Chondrocyte (in vitro differentiated cells): Measurements from ENCODE around the gene CHID1. TPM values are rescaled to one million over a fixed set of nuclear protein-coding genes. Genes with fewer than 3 reads are reported as not detected.

Source experiments
- DNase-seq: peaks from one replicate; pipeline ENCODE4 v3.0.0; 2021; ENCODE audit warnings: mixed read lengths, low spot score
- H3K27ac Mint-ChIP-seq: one replicate; pipeline ENCODE4 v1.8.0; 2021; ENCODE audit warnings: mild to moderate bottlenecking, moderate library complexity, mixed read lengths; ENCODE audit not compliant: unreplicated experiment
- H3K27me3 Mint-ChIP-seq: 2 replicates; pipeline ENCODE4 v1.8.0; 2021; ENCODE audit warnings: low read depth, mixed read lengths
- H3K36me3 Mint-ChIP-seq: 2 replicates; pipeline ENCODE4 v1.8.0; 2021; ENCODE audit warnings: low read depth, mixed read lengths
- H3K4me1 Mint-ChIP-seq: 2 replicates; pipeline ENCODE4 v1.8.0; 2021; ENCODE audit warnings: low read depth, mild to moderate bottlenecking, mixed read lengths
- H3K4me3 Mint-ChIP-seq: one replicate; pipeline ENCODE4 v1.8.0; 2021; ENCODE audit warnings: mild to moderate bottlenecking, moderate library complexity, mixed read lengths; ENCODE audit not compliant: unreplicated experiment
- H3K9me3 Mint-ChIP-seq: 2 replicates; pipeline ENCODE4 v1.8.0; 2021; ENCODE audit warnings: low read depth, mixed read lengths
- CTCF ChIP-seq: fragments of 200-600 bp; sonication (generic); IDR thresholded peaks from 2 replicates; pipeline ENCODE4 v1.5.0; 2021; ENCODE audit warnings: antibody characterized with exemption, mild to moderate bottlenecking, moderate library complexity
- total RNA-seq: library from RNA; stranded (reverse); gene quantifications from 3 replicates; pipeline ENCODE4 v1.2.1, GENCODE V29; 2021

Gene CHID1
- total RNA-seq, 1 donor from 2014 or later = 90.3 TPM

DNA sequence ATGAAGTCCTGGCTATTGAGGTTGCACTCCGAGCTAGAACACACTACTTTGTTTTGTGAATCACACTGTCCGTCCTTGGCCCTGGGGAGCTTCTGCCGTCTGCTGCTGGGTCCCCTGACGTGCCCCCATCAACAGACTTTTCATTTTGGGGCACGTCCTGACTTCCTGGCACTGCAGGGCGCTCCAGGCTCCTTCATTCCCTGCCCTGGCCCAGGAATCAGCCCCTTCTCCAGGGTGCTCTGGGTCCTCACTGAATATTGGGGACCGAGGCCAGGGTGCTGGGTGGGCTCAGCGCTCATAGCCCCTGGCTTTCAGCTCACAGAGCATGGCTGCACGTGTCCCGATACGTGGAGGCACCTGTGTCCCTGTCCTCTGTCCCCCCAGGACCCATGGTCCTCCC lies 45.7 kb downstream of the CHID1 start:
- no peak overlapping the region for H3K27ac Mint-ChIP-seq
- DNase-seq = no peak
- H3K27me3 Mint-ChIP-seq = no peaks in the 10 kb centered on the region
- no peak for TF ChIP-seq CTCF
- H3K9me3 Mint-ChIP-seq = no peaks in the 10 kb centered on the region
- no peak overlapping the region for H3K4me3 Mint-ChIP-seq
- H3K4me1 Mint-ChIP-seq = no peaks in the 10 kb centered on the region
- H3K36me3 Mint-ChIP-seq = no peaks in the 10 kb centered on the region

- no peaks in the 10 kb centered on the region for H3K36me3 Mint-ChIP-seq
- no peaks in the 10 kb centered on the region for H3K27me3 Mint-ChIP-seq
- H3K4me1 Mint-ChIP-seq = peaks cover 5% of the 10 kb centered on the region
- DNase-seq = no peak
- TF ChIP-seq CTCF = no peak
- no peaks in the 10 kb centered on the region for H3K9me3 Mint-ChIP-seq
- H3K27ac Mint-ChIP-seq = no peak overlapping the region
- no peak overlapping the region for H3K4me3 Mint-ChIP-seq
These were observed 46.4 kb downstream of the CHID1 start for GRCh38 chr11:863910-864827.

- TF ChIP-seq CTCF = no peak
- H3K36me3 Mint-ChIP-seq = no peaks in the 10 kb centered on the region
- H3K4me1 Mint-ChIP-seq = peaks cover 5% of the 10 kb centered on the region
- H3K4me3 Mint-ChIP-seq = no peak overlapping the region
- no peak for DNase-seq
- H3K27me3 Mint-ChIP-seq = no peaks in the 10 kb centered on the region
- H3K9me3 Mint-ChIP-seq = no peaks in the 10 kb centered on the region
- no peak overlapping the region for H3K27ac Mint-ChIP-seq
These were observed 47.3 kb downstream of the CHID1 start for GRCh38 chr11:863023-863909.

- Mint-ChIP-seq H3K27ac (no peak overlapping the region), H3K4me3 (no peak overlapping the region), H3K4me1 (peaks cover 5% of the 10 kb centered on the region), H3K36me3 (no peaks in the 10 kb centered on the region), H3K27me3 (no peaks in the 10 kb centered on the region), H3K9me3 (no peaks in the 10 kb centered on the region)
- no peak for DNase-seq
- no peak for TF ChIP-seq CTCF
These were observed 48.0 kb downstream of the CHID1 start for GRCh38 chr11:862696-863022.

DNA sequence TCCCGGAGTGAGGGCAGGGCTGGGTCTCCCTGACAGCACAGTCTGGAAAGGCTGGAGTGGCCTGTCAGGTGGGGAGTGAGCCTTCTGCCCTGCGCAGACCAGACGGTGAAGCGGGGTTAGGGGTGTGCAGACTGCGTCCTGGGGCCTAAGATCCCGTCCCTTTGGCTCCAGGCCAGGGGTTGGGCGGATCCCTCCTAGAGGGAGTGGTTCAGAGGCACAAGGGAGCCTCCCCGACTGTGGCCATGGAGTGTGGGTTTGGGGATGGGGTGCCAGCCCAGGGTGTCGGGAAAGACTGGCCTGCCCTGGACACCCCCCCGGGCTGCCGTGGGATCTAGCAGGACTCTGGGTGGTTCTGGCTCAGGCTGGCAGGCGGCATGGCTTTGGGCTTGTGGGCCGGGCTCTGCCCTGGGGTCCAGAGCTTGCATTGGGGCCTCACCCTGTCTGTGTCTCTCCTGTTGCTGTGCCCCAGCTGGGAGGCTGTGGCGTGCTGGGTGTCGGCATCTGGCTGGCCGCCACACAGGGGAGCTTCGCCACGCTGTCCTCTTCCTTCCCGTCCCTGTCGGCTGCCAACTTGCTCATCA lies 48.4 kb downstream of the CHID1 start:
- Mint-ChIP-seq H3K4me3 (no peak overlapping the region), H3K36me3 (no peaks in the 10 kb centered on the region), H3K27me3 (no peaks in the 10 kb centered on the region), H3K4me1 (peaks cover 5% of the 10 kb centered on the region), H3K9me3 (no peaks in the 10 kb centered on the region), H3K27ac (no peak overlapping the region)
- DNase-seq = no peak
- TF ChIP-seq CTCF = no peak
